Measurements from ENCODE around the gene GRID1. TPM values are rescaled to one million over a fixed set of nuclear protein-coding genes. Genes with fewer than 3 reads are reported as not detected.

GRID1 gene
- total RNA-seq, 4 donors from 2014 or later: 17.2 to 28.1 (median 23.6) TPM

DNA sequence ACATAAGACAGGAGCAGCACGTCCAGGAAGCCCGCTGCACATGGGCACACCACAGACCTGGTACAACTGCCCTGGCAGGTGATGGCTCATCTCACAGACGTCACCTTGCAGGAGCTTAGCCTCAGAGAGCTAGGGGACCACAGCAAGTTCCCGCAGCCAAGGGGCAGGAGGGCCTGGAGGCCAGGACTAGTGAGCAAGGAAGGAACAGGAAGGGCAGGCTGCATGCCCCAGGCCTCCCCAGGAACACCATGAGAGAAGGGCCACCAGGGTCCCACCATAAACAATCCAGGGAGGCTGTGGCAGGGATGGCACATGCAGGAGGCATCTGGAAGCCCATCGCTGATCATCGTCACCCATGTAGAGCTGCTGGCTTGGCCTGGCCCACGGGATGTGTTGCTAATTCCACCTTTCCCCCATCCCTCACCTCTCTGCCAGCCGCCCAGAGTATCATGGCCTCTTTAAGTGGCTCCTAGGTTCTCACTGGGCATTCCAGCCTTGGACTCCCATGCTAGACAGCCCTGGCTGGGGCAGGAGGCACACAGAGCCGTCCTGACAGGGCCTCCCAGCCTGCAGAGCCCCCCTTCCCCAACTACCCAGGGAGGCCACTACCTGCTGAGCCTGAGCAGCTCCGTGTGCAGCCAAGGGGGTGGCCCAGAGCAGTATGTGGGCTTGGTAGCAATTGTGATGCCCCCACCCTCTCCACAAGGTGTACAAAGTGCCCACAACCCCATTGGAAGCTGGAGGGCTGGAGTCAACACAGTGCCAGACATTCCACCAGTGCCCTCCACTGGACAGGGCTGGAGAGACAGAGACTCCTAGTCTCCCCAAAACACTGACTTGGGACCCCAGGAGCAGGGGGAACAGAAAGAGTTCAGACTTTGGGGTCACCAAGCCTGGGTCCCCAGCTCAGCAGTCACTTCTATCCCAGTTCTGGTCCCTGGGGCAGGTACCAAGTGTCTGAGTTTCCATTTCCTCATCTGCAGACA lies 35.5 kb downstream of the GRID1 start:
- Histone ChIP-seq H3K27ac (peak overlapping the region in 1 of 3 donors; percentile 36), H3K4me3 (replicated peaks in 1 of 3) (no peak overlapping the region), H3K9me3 (no peaks in the 10 kb centered on the region), H3K4me1 (peaks cover 26 to 49% of the 10 kb centered on the region in 2 donors), H3K36me3 (no peaks in the 10 kb centered on the region), H3K27me3 (no peaks in the 10 kb centered on the region)
- no peak for TF ChIP-seq POLR2A (IDR thresholded peaks at IDR 0.05)
- TF ChIP-seq, protein P1, sequence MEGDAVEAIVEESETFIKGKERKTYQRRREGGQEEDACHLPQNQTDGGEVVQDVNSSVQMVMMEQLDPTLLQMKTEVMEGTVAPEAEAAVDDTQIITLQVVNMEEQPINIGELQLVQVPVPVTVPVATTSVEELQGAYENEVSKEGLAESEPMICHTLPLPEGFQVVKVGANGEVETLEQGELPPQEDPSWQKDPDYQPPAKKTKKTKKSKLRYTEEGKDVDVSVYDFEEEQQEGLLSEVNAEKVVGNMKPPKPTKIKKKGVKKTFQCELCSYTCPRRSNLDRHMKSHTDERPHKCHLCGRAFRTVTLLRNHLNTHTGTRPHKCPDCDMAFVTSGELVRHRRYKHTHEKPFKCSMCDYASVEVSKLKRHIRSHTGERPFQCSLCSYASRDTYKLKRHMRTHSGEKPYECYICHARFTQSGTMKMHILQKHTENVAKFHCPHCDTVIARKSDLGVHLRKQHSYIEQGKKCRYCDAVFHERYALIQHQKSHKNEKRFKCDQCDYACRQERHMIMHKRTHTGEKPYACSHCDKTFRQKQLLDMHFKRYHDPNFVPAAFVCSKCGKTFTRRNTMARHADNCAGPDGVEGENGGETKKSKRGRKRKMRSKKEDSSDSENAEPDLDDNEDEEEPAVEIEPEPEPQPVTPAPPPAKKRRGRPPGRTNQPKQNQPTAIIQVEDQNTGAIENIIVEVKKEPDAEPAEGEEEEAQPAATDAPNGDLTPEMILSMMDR (IDR thresholded peaks at IDR 0.05): peak in 2 of 6 experiments; percentile 12 to 20
- intact Hi-C loops (cut with DNase I): no loop called here
- no peak for DNase-seq
- WGBS, 2 donors: 81 to 86% methylated on average over 7 to 8 of the region's 10 CpGs

DNA sequence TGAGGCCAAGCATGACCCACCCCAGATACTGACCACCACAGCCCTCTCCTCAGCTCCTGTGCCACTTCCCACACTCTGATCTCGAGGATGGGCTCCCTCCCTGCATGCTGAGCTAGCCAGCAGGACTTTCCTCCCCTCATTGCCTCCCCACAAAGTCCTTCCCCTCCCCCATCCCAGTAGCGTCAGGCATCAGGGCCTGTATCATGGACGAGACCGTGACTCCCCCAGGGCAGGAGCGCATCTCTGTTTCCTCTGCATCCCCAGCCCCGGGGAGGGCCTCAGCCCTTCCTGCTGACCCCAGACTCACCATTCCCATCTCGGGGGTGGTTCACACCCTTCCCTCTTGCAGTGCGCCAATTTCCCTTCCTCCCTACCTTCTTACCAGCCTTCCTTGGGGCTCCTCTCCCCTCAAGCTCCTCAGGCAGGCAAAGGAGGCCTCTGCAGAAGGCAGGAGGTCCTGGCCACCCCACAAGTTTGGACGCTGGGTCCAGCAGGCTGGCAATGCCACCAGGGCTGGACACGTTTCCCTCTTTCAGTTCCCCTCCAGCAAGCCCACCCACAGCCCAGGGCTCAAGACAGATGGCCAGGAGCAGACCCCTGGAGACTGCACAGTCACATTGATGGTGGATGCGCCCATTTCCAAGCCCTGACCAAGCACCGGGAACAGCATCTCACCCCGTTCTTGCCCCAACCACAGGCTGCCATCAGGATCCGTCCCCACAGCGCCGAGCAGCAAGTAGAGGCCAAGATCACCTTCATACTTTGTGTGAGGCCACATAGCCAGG lies 36.5 kb downstream of the GRID1 start:
- Histone ChIP-seq H3K4me1 (peaks cover 24 to 48% of the 10 kb centered on the region in 2 donors), H3K27ac (peak overlapping the region in 2 of 3 donors; percentile 10 to 65), H3K4me3 (replicated peaks in 1 of 3) (no peak overlapping the region), H3K9me3 (no peaks in the 10 kb centered on the region), H3K36me3 (no peaks in the 10 kb centered on the region), H3K27me3 (no peaks in the 10 kb centered on the region)
- DNase-seq: no peak
- TF ChIP-seq, protein P1 (IDR thresholded peaks at IDR 0.05): no peak
- TF ChIP-seq POLR2A (IDR thresholded peaks at IDR 0.05): no peak
- WGBS, 2 donors: 86 to 94% methylated on average over 16 of the region's 16 CpGs
- intact Hi-C loops (cut with DNase I): no loop called here

DNA sequence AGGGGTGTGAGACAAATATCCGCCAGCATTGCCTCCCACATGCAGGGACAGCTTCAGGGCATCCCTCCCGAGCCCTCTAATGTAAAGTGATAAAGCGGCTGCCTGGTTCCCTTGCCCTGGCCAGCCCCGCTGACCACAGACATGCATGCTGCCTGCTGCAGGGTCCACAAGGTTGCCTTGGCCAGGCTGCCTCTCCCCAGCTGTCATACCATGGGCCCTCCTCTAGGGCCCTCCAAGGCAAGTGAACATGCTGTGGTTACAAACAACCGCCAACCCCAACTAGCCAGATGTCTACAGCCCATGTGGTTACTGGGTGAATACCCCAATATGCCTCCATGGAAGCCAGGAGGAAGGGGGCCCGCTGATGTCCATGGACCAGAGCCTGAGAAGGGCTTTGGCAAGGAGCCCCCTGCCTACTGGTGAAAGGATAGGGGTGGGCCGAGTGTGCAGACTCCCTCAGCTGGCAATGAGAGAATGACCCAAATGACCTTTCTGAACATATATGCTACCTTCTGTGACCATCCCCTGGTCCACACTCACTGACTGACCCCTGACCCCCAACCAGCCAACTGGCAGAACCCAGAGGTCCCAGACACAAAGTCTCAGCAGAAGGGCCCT lies 37.4 kb downstream of the GRID1 start:
- WGBS, 2 donors: 84 to 90% methylated on average over 7 of the region's 7 CpGs
- Histone ChIP-seq H3K36me3 (no peaks in the 10 kb centered on the region), H3K4me3 (replicated peaks in 1 of 3) (no peak overlapping the region), H3K27ac (peak overlapping the region; percentile 65 to 80 (median 77)), H3K4me1 (peaks cover 16 to 39% of the 10 kb centered on the region in 2 donors), H3K27me3 (no peaks in the 10 kb centered on the region), H3K9me3 (no peaks in the 10 kb centered on the region)
- intact Hi-C loops (cut with DNase I): no loop called here
- TF ChIP-seq POLR2A (IDR thresholded peaks at IDR 0.05): no peak
- TF ChIP-seq, protein P1 (IDR thresholded peaks at IDR 0.05): peak in 1 of 6 experiments; percentile 10
- peak in 1 of 2 donors; percentile 29 for DNase-seq

- H3K9me3 ChIP-seq: no peaks in the 10 kb centered on the region
- no peak overlapping the region for H3K4me3 ChIP-seq (replicated peaks in 1 of 3)
- peaks cover 20 to 37% of the 10 kb centered on the region in 2 donors for H3K4me1 ChIP-seq
- H3K36me3 ChIP-seq: no peaks in the 10 kb centered on the region
- 26 to 29% methylated on average over 7 of the region's 7 CpGs for whole genome bisulfite sequencing, 2 donors
- intact Hi-C loops (cut with DNase I): no loop called here
- H3K27me3 ChIP-seq: no peaks in the 10 kb centered on the region
- DNase-seq: peak; percentile 77 to 79
- peak overlapping the region; percentile 65 to 80 (median 77) for H3K27ac ChIP-seq
- no peak for TF ChIP-seq POLR2A (IDR thresholded peaks at IDR 0.05)
- TF ChIP-seq, protein P1 (IDR thresholded peaks at IDR 0.05): no peak
Measured at GRCh38 chr10:86327954-86328725, 38.5 kb downstream of the GRID1 start.

All from thyroid gland (tissue), 4 donors.